Urinary bladder (tissue), 4 donors: ENCODE data around the gene MTUS2. TPM values are rescaled to one million over a fixed set of nuclear protein-coding genes. Genes with fewer than 3 reads are reported as not detected.
"Not testable (repeated sequence)": the region's sequence is repeated elsewhere in the genome, so short reads cannot be mapped to it uniquely, and the experiment has no call there.

Experiments used
- DNase-seq: peaks from one replicate; pipeline ENCODE4 v3.0.0-alpha.2; 2015; ENCODE audit errors: extremely low spot score
- H3K27ac ChIP-seq: one replicate; pipeline ENCODE4 v1.5.1; 2013; ENCODE audit warnings: low read depth, mild to moderate bottlenecking, moderate library complexity
- H3K36me3 ChIP-seq: one replicate; pipeline ENCODE4 v1.6.1; 2013; ENCODE audit warnings: mild to moderate bottlenecking, moderate library complexity; ENCODE audit not compliant: insufficient read depth
- H3K4me1 ChIP-seq: one replicate; pipeline ENCODE4 v1.6.1; 2013; ENCODE audit warnings: mild to moderate bottlenecking, moderate library complexity; ENCODE audit not compliant: insufficient read depth
- H3K4me3 ChIP-seq: one replicate; pipeline ENCODE4 v1.5.1; 2013; ENCODE audit warnings: low read depth, low read length
- WGBS: extraction: QIAGEN DNeasy Blood & Tissue Kit; methylation state at CpG from one replicate; pipeline ENCODE4 v1.1.7; 2013; 5-methylcytosine and 5-hydroxymethylcytosine counted together
- polyA plus RNA-seq: library from polyadenylated mRNA; stranded (reverse); fragments of 200-250 nt; gene quantifications from one replicate; pipeline ENCODE4 v1.2.3, GENCODE V29; 2013
- total RNA-seq: library from RNA; depleted of rRNA; stranded (reverse); fragments of >200 nt; gene quantifications from one replicate; pipeline ENCODE4 v1.2.3, GENCODE V29; 2014
- donor health status: healthy with polysubstance abuse.
- donor health status: healthy.

Gene MTUS2
- total and polyA plus RNA-seq, 2 donors = 0.25 to 1.4 TPM

GRCh38 chr13:29362849-29363604 is 542.9 kb downstream of the MTUS2 start:
- no peak overlapping the region for H3K4me3 ChIP-seq
- H3K27ac ChIP-seq = no peak overlapping the region
- no peaks in the 10 kb centered on the region for H3K36me3 ChIP-seq
- DNase-seq = peak; percentile 5
- no peaks in the 10 kb centered on the region for H3K4me1 ChIP-seq
- WGBS = 6% methylated on average over 6 of the region's 6 CpGs

GRCh38 chr13:29369060-29369743 is 549.1 kb downstream of the MTUS2 start:
- Histone ChIP-seq H3K36me3 (no peaks in the 10 kb centered on the region), H3K27ac (no peak overlapping the region), H3K4me1 (no peaks in the 10 kb centered on the region), H3K4me3 (no peak overlapping the region)
- peak; percentile 20 for DNase-seq
- WGBS = 7% methylated on average over 8 of the region's 8 CpGs

- H3K36me3 ChIP-seq = no peaks in the 10 kb centered on the region
- no peaks in the 10 kb centered on the region for H3K4me1 ChIP-seq
- no peak overlapping the region for H3K4me3 ChIP-seq
- DNase-seq = no peak
- no peak overlapping the region for H3K27ac ChIP-seq
- 79% methylated on average over 4 of the region's 4 CpGs for WGBS
Measured at GRCh38 chr13:29379281-29379680, 559.1 kb downstream of the MTUS2 start.

- 0% methylated on average over 1 of the region's 1 CpG for WGBS
- H3K36me3 ChIP-seq = no peaks in the 10 kb centered on the region
- no peak overlapping the region for H3K4me3 ChIP-seq
- no peaks in the 10 kb centered on the region for H3K4me1 ChIP-seq
- no peak overlapping the region for H3K27ac ChIP-seq
- DNase-seq = no peak
Measured at GRCh38 chr13:29379865-29380264, 559.7 kb downstream of the MTUS2 start.

- 97% methylated on average over 6 of the region's 6 CpGs for WGBS
Measured at GRCh38 chr13:29382021-29382420, 561.9 kb downstream of the MTUS2 start.

GRCh38 chr13:29383476-29383875 is 563.3 kb downstream of the MTUS2 start:
- Histone ChIP-seq H3K36me3 (no peaks in the 10 kb centered on the region), H3K27ac (no peak overlapping the region), H3K4me3 (no peak overlapping the region), H3K4me1 (no peaks in the 10 kb centered on the region)
- no peak for DNase-seq
- 80% methylated on average over 5 of the region's 5 CpGs for WGBS

More at GRCh38 chr13:29382021-29382420, 561.9 kb downstream of the MTUS2 start:
- Histone ChIP-seq H3K36me3 (no peaks in the 10 kb centered on the region), H3K4me3 (no peak overlapping the region), H3K4me1 (no peaks in the 10 kb centered on the region), H3K27ac (no peak overlapping the region)
- DNase-seq = no peak

- Histone ChIP-seq H3K4me1 (no peaks in the 10 kb centered on the region), H3K36me3 (no peaks in the 10 kb centered on the region), H3K27ac (no peak overlapping the region), H3K4me3 (no peak overlapping the region)
- WGBS = 25% methylated on average over 3 of the region's 3 CpGs
- DNase-seq = no peak
Measured at GRCh38 chr13:29384466-29384865, 564.3 kb downstream of the MTUS2 start.

GRCh38 chr13:29384871-29385270 is 564.7 kb downstream of the MTUS2 start:
- WGBS = 82% methylated on average over 4 of the region's 4 CpGs
- DNase-seq = no peak
- Histone ChIP-seq H3K4me1 (no peaks in the 10 kb centered on the region), H3K27ac (no peak overlapping the region), H3K4me3 (no peak overlapping the region), H3K36me3 (no peaks in the 10 kb centered on the region)

- H3K4me1 ChIP-seq = no peaks in the 10 kb centered on the region
- H3K27ac ChIP-seq = no peak overlapping the region
- no peaks in the 10 kb centered on the region for H3K36me3 ChIP-seq
- no peak for DNase-seq
- 74% methylated on average over 3 of the region's 3 CpGs for WGBS
- H3K4me3 ChIP-seq = no peak overlapping the region
Measured at GRCh38 chr13:29386246-29386645, 566.1 kb downstream of the MTUS2 start.

GRCh38 chr13:29390598-29390997 is 570.5 kb downstream of the MTUS2 start:
- H3K4me1 ChIP-seq, H3K36me3 ChIP-seq, H3K4me3 ChIP-seq, H3K27ac ChIP-seq, DNase-seq: not testable (repeated sequence)
- WGBS = 94% methylated on average over 9 of the region's 9 CpGs

- Histone ChIP-seq H3K27ac (no peak overlapping the region), H3K4me3 (no peak overlapping the region), H3K36me3 (no peaks in the 10 kb centered on the region), H3K4me1 (no peaks in the 10 kb centered on the region)
- DNase-seq = no peak
- 87% methylated on average over 2 of the region's 2 CpGs for WGBS
Measured at GRCh38 chr13:29396446-29396845, 576.3 kb downstream of the MTUS2 start.

GRCh38 chr13:29397265-29397664 is 577.1 kb downstream of the MTUS2 start:
- WGBS = 82% methylated on average over 3 of the region's 3 CpGs
- DNase-seq = no peak
- no peaks in the 10 kb centered on the region for H3K36me3 ChIP-seq
- no peak overlapping the region for H3K4me3 ChIP-seq
- H3K27ac ChIP-seq = no peak overlapping the region
- no peaks in the 10 kb centered on the region for H3K4me1 ChIP-seq

- no peaks in the 10 kb centered on the region for H3K36me3 ChIP-seq
- H3K4me3 ChIP-seq = no peak overlapping the region
- H3K27ac ChIP-seq = no peak overlapping the region
- H3K4me1 ChIP-seq = no peaks in the 10 kb centered on the region
- peak; percentile 2 for DNase-seq
- WGBS = 14% methylated on average over 5 of the region's 5 CpGs
Measured at GRCh38 chr13:29402166-29402636, 582.1 kb downstream of the MTUS2 start.

- no peak overlapping the region for H3K27ac ChIP-seq
- no peaks in the 10 kb centered on the region for H3K36me3 ChIP-seq
- no peaks in the 10 kb centered on the region for H3K4me1 ChIP-seq
- no peak for DNase-seq
- H3K4me3 ChIP-seq = no peak overlapping the region
- 83% methylated on average over 8 of the region's 8 CpGs for WGBS
Measured at GRCh38 chr13:29405401-29405800, 585.3 kb downstream of the MTUS2 start.
